ENCODE measurements around the gene USP5. TPM values are rescaled to one million over a fixed set of nuclear protein-coding genes. Genes with fewer than 3 reads are reported as not detected.

Gene USP5
- total RNA-seq, 4 donors from 2014 or later: 50.6 to 60.0 (median 54.0) TPM

- Histone ChIP-seq H3K9me3 (no peaks in the 10 kb centered on the region), H3K4me1 (peaks cover 10 to 43% (median 17%) of the 10 kb centered on the region in 3 donors), H3K36me3 (no peaks in the 10 kb centered on the region), H3K4me3 (peak overlapping the region in 1 of 4 donors; percentile 59), H3K27ac (no peak overlapping the region), H3K27me3 (peaks cover 0 to 76% (median 5%) of the 10 kb centered on the region in 4 donors)
- 48 to 50% methylated on average over 4 to 7 of the region's 7 CpGs for WGBS, 2 donors
- DNase-seq: no peak
- no peak for TF ChIP-seq CTCF (IDR thresholded peaks at IDR 0.05)
- no peak for TF ChIP-seq POLR2A (IDR thresholded peaks at IDR 0.05)
- intact Hi-C loops (cut with DNase I): no loop called here
Measured at GRCh38 chr12:6822426-6823135, 29.4 kb upstream of the USP5 start.

GRCh38 chr12:6823182-6824084, 28.5 kb upstream of the USP5 start:
- Histone ChIP-seq H3K4me1 (peaks cover 10 to 52% (median 18%) of the 10 kb centered on the region in 3 donors), H3K36me3 (no peaks in the 10 kb centered on the region), H3K27me3 (peaks cover 0 to 83% (median 5%) of the 10 kb centered on the region in 4 donors), H3K9me3 (no peaks in the 10 kb centered on the region), H3K27ac (no peak overlapping the region), H3K4me3 (no peak overlapping the region)
- intact Hi-C loops (cut with DNase I): no loop called here
- DNase-seq: no peak
- 35 to 50% methylated on average over 3 to 4 of the region's 12 CpGs for WGBS, 2 donors
- TF ChIP-seq CTCF (IDR thresholded peaks at IDR 0.05) (no peak), POLR2A (IDR thresholded peaks at IDR 0.05) (no peak)

- intact Hi-C loops (cut with DNase I): no loop called here
- TF ChIP-seq CTCF (IDR thresholded peaks at IDR 0.05): no peak
- no peak for TF ChIP-seq POLR2A (IDR thresholded peaks at IDR 0.05)
- Histone ChIP-seq H3K36me3 (no peaks in the 10 kb centered on the region), H3K27ac (no peak overlapping the region), H3K4me3 (no peak overlapping the region), H3K9me3 (no peaks in the 10 kb centered on the region), H3K27me3 (peaks cover 0 to 91% (median 5%) of the 10 kb centered on the region in 4 donors), H3K4me1 (peaks cover 10 to 59% (median 18%) of the 10 kb centered on the region in 3 donors)
- DNase-seq: no peak
- WGBS, 2 donors: 73 to 87% methylated on average over 15 to 17 of the region's 37 CpGs
Measured at GRCh38 chr12:6824085-6824775, 27.7 kb upstream of the USP5 start.

- H3K4me3 ChIP-seq: peak overlapping the region in 1 of 4 donors; percentile 24
- H3K36me3 ChIP-seq: no peaks in the 10 kb centered on the region
- H3K27ac ChIP-seq: no peak overlapping the region
- 35 to 40% methylated on average over 12 of the region's 12 CpGs for WGBS, 2 donors
- intact Hi-C loops (cut with DNase I): loop anchor here (5.0 kb wide), 1 partner anchor 88 kb away; no protein-coding TSS in a partner anchor
- no peak for DNase-seq
- no peak for TF ChIP-seq POLR2A (IDR thresholded peaks at IDR 0.05)
- peaks cover 0 to 98% (median 5%) of the 10 kb centered on the region in 4 donors for H3K27me3 ChIP-seq
- H3K4me1 ChIP-seq: peaks cover 10 to 66% (median 18%) of the 10 kb centered on the region in 3 donors
- H3K9me3 ChIP-seq: no peaks in the 10 kb centered on the region
Measured at GRCh38 chr12:6824901-6825381, 27.0 kb upstream of the USP5 start.

All from esophagus squamous epithelium (tissue), 5 donors.